Fibroblast of lung (primary cell): ENCODE data around the gene NKTR.

ENCODE experiments used
- EZH2 ChIP-seq: IDR thresholded peaks from 2 replicates; pipeline ENCODE4 v1.5.1; 2012; ENCODE audit warnings: low read length, control low read depth, mild to moderate bottlenecking; ENCODE audit errors: missing control alignments
- TF ChIP-seq, protein P1 (sequence below), 2 donors: IDR thresholded peaks in 1 of 2; conservative IDR thresholded peaks in 1 of 2; 1 replicate in 1 of 2; 2 replicates in 1 of 2; pipeline ENCODE4 v1.5.1; 2011 to 2012; ENCODE audit warnings: low read length in 2 of 2, control low read depth in 1 of 2, inconsistent platforms in 1 of 2, low read depth in 1 of 2, mild to moderate bottlenecking in 1 of 2

GRCh38 chr3:42666577-42666998, 66.1 kb downstream of the NKTR start:
- TF ChIP-seq, protein P1, sequence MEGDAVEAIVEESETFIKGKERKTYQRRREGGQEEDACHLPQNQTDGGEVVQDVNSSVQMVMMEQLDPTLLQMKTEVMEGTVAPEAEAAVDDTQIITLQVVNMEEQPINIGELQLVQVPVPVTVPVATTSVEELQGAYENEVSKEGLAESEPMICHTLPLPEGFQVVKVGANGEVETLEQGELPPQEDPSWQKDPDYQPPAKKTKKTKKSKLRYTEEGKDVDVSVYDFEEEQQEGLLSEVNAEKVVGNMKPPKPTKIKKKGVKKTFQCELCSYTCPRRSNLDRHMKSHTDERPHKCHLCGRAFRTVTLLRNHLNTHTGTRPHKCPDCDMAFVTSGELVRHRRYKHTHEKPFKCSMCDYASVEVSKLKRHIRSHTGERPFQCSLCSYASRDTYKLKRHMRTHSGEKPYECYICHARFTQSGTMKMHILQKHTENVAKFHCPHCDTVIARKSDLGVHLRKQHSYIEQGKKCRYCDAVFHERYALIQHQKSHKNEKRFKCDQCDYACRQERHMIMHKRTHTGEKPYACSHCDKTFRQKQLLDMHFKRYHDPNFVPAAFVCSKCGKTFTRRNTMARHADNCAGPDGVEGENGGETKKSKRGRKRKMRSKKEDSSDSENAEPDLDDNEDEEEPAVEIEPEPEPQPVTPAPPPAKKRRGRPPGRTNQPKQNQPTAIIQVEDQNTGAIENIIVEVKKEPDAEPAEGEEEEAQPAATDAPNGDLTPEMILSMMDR (conservative IDR thresholded peaks at IDR 0.05 in 1 of 2, IDR thresholded peaks at IDR 0.05 in 1 of 2; ENCODE audit: low read depth in 1 of 2, low read length in 2 of 2): no peak
- no peak for TF ChIP-seq EZH2
